HCT116 (cell line): ENCODE measurements around the gene TNFAIP3. TPM values are rescaled to one million over a fixed set of nuclear protein-coding genes. Genes with fewer than 3 reads are reported as not detected.

Source experiments
- ATAC-seq: fragments of 200-7000 bp; cut with Tn5 transposase; 2 replicates; pipeline ENCODE4 v1.9.1; 2020; ENCODE audit warnings: mild to moderate bottlenecking, moderate library complexity
- BruUV-seq: library from RNA; stranded (reverse); fragments of 400-500 nt; replicated peaks from 2 replicates; lab custom pipeline; 2021; lab: Mats Ljungman, UMichigan
- CTCF ChIA-PET: fragments of 300-600 bp; sonication (Branson Sonifier 250); formaldehyde crosslinking; loops from one replicate; lab custom pipeline; 2021; ENCODE audit warnings: antibody characterized with exemption; lab: Charles Lee
- POLR2A ChIA-PET: fragments of 300-600, 350-600 bp; sonication (Branson Sonifier 250); formaldehyde crosslinking; loops from one replicate; lab custom pipeline; 2021; ENCODE audit warnings: antibody characterized with exemption; lab: Charles Lee
- RAD21 ChIA-PET, 2 experiments: fragments of 300-600 bp; sonication (Branson Sonifier 250); formaldehyde crosslinking; loops; one replicate each; lab custom pipeline; 2023; ENCODE audit warnings: low total read pairs in 2 of 2; ENCODE audit not compliant: uncharacterized antibody in 2 of 2, unreplicated experiment in 2 of 2, low non-redundant PET in 1 of 2; lab: Charles Lee
- DNase-seq: peaks from one replicate; pipeline ENCODE4 v3.0.0-alpha.2; 2010; ENCODE audit warnings: low read depth, low spot score
- H2AFZ ChIP-seq: fragments of 200-600 bp; shearing (Covaris generic), sonication (generic); 2 replicates; pipeline ENCODE4 v1.6.1; 2017; ENCODE audit warnings: low read depth, mixed run types, mixed read lengths, antibody characterized with exemption, low read length; ENCODE audit not compliant: poor library complexity, severe bottlenecking
- H3K27ac ChIP-seq: 2 replicates; pipeline ENCODE4 v1.5.1; 2012; ENCODE audit warnings: low read depth, low read length
- H3K27me3 ChIP-seq: fragments of 200-600 bp; sonication (generic); 2 replicates; pipeline ENCODE4 v1.6.1; 2016; ENCODE audit warnings: mixed run types, low read length, mixed read lengths; ENCODE audit not compliant: insufficient read depth
- H3K36me3 ChIP-seq, 2 experiments: fragments of 200-500 bp in 1 of 2; fragments of 200-600 bp in 1 of 2; sonication (Bioruptor generic) in 1 of 2; sonication (generic) in 1 of 2; 2 replicates each; pipeline versions ENCODE4 v1.5.1 to v1.6.1; 2014 to 2016; ENCODE audit warnings: low read length in 2 of 2, inconsistent platforms in 1 of 2, mixed read lengths in 1 of 2, mixed run types in 1 of 2; ENCODE audit not compliant: insufficient read depth in 2 of 2, control insufficient read depth in 1 of 2
- H3K4me1 ChIP-seq, 2 experiments: fragments of 200-600 bp in 1 of 2; sonication (generic) in 1 of 2; 2 replicates each; pipeline versions ENCODE4 v1.5.1 to v1.6.1; 2012 to 2017; ENCODE audit warnings: low read length in 2 of 2, inconsistent platforms in 1 of 2, mild to moderate bottlenecking in 1 of 2, mixed read lengths in 1 of 2, mixed run types in 1 of 2, moderate library complexity in 1 of 2; ENCODE audit not compliant: insufficient read depth in 2 of 2, control insufficient read depth in 1 of 2
- H3K4me2 ChIP-seq: fragments of 200-600 bp; sonication (generic); 2 replicates; pipeline ENCODE4 v1.6.1; 2017; ENCODE audit warnings: mixed run types, low read length, mixed read lengths
- H3K4me3 ChIP-seq, 2 experiments: fragments of 200-600 bp in 1 of 2; sonication (generic) in 1 of 2; replicated peaks in 1 of 2; 2 replicates each; pipeline ENCODE4 v1.5.1; 2011 to 2016; ENCODE audit warnings: low read length in 2 of 2, control low read depth in 1 of 2, low read depth in 1 of 2, mild to moderate bottlenecking in 1 of 2, mixed read lengths in 1 of 2, mixed run types in 1 of 2
- H3K79me2 ChIP-seq: fragments of 200-600 bp; sonication (generic); 2 replicates; pipeline ENCODE4 v1.6.1; 2017; ENCODE audit warnings: mild to moderate bottlenecking, mixed run types, low read length, moderate library complexity, mixed read lengths; ENCODE audit not compliant: insufficient read depth
- H3K9ac ChIP-seq: fragments of 200-600 bp; sonication (generic); 2 replicates; pipeline ENCODE4 v1.6.1; 2016; ENCODE audit warnings: low read length, mixed read lengths
- H3K9me2 ChIP-seq: fragments of 200-600 bp; sonication (generic), shearing (Covaris generic); 2 replicates; pipeline ENCODE4 v1.6.1; 2017; ENCODE audit warnings: mixed run types, mild to moderate bottlenecking, moderate library complexity; ENCODE audit not compliant: insufficient read depth
- H3K9me3 ChIP-seq, 2 experiments: fragments of 200-500 bp in 1 of 2; fragments of 200-600 bp in 1 of 2; sonication (Bioruptor generic) in 1 of 2; sonication (generic) in 1 of 2; 2 replicates each; pipeline ENCODE4 v1.6.1; 2014 to 2017; ENCODE audit warnings: low read length in 2 of 2, mixed read lengths in 2 of 2, inconsistent platforms in 1 of 2, low read depth in 1 of 2, mild to moderate bottlenecking in 1 of 2, mixed run types in 1 of 2, moderate library complexity in 1 of 2; ENCODE audit not compliant: control insufficient read depth in 1 of 2, insufficient read depth in 1 of 2
- H4K20me1 ChIP-seq: fragments of 200-600 bp; sonication (generic), shearing (Covaris generic); 2 replicates; pipeline ENCODE4 v1.6.1; 2017; ENCODE audit warnings: mixed run types, mild to moderate bottlenecking, moderate library complexity; ENCODE audit not compliant: insufficient read depth
- ATF3 ChIP-seq: IDR thresholded peaks from 2 replicates; pipeline ENCODE4 v1.6.1; 2012
- CTCF ChIP-seq, 3 experiments: fragments of 200-600 bp in 1 of 3; sonication (generic) in 1 of 3; IDR thresholded peaks in 2 of 3; conservative IDR thresholded peaks in 1 of 3; 2 replicates each; pipeline ENCODE4 v1.5.1; 2012 to 2017; ENCODE audit warnings: low read depth in 2 of 3, low read length in 2 of 3, antibody characterized with exemption in 1 of 3, borderline replicate concordance in 1 of 3, control low read depth in 1 of 3, mild to moderate bottlenecking in 1 of 3, mixed read lengths in 1 of 3, mixed run types in 1 of 3, moderate library complexity in 1 of 3; ENCODE audit not compliant: insufficient read depth in 1 of 3
- EZH2 ChIP-seq: fragments of 200-600 bp; sonication (generic); IDR thresholded peaks from 2 replicates; pipeline ENCODE4 v1.6.1; 2017; ENCODE audit warnings: antibody characterized with exemption, mixed run types
- JUND ChIP-seq: IDR thresholded peaks from 2 replicates; pipeline ENCODE4 v1.6.1; 2012
- POLR2A ChIP-seq: IDR thresholded peaks from 2 replicates; pipeline ENCODE4 v1.7.0; 2011; ENCODE audit warnings: borderline replicate concordance; ENCODE audit not compliant: insufficient read depth, insufficient read length; ENCODE audit errors: extremely low read depth
- SIN3A ChIP-seq: IDR thresholded peaks from 2 replicates; pipeline ENCODE4 v1.6.1; 2012; ENCODE audit warnings: low read depth
- SRF ChIP-seq: IDR thresholded peaks from 2 replicates; pipeline ENCODE4 v1.6.1; 2012; ENCODE audit warnings: low read depth
- ZFX ChIP-seq: fragments of 450-650 bp; IDR thresholded peaks from 2 replicates; pipeline ENCODE4 v1.6.1; 2017
- intact Hi-C: fragments of 100-400 bp; cut with micrococcal nuclease; formaldehyde crosslinking; loops from 2 replicates; pipeline ENCODE4 v1.10.0; 2022
- total RNA-seq: library from RNA; stranded (reverse); gene quantifications from one replicate; pipeline ENCODE4 v1.2.1, GENCODE V29; 2021; ENCODE audit not compliant: unreplicated experiment

TNFAIP3 gene
- total RNA-seq, 1 experiment from 2014 or later: 4.4 TPM

- TF ChIP-seq SIN3A: no peak
- no peak for TF ChIP-seq CTCF (IDR thresholded peaks at IDR 0.05 in 2 of 3, conservative IDR thresholded peaks at IDR 0.05 in 1 of 3; ENCODE audit: borderline replicate concordance in 1 of 3, insufficient read depth in 1 of 3, low read depth in 2 of 3, low read length in 2 of 3)
- no peak for TF ChIP-seq SRF
- TF ChIP-seq POLR2A: no peak
- no peak for TF ChIP-seq ATF3
- TF ChIP-seq EZH2: no peak
Observed at GRCh38 chr6:137877606-137878005, 10.5 kb downstream of the TNFAIP3 start (continued).

- H3K9me2 ChIP-seq: no peaks in the 10 kb centered on the region
- ChIA-PET RAD21 (no interaction called here), CTCF (no interaction called here), POLR2A (no interaction called here)
- H3K9ac ChIP-seq: no peak overlapping the region
- no peak overlapping the region for H3K27ac ChIP-seq
- DNase-seq (no peak), ATAC-seq (no peak)
- H3K4me3 ChIP-seq: no peak overlapping the region
- no peaks in the 10 kb centered on the region for H3K9me3 ChIP-seq
- intact Hi-C loops: no loop called here
- no peaks in the 10 kb centered on the region; a peak in 1 of 4 replicates for H3K4me1 ChIP-seq
- no peaks in the 10 kb centered on the region for H3K79me2 ChIP-seq
- peaks cover 6 to 7% of the 10 kb centered on the region in 2 experiments; a peak in 3 of 4 replicates for H3K36me3 ChIP-seq
- no TSS peak for BruUV-seq
- H4K20me1 ChIP-seq: no peaks in the 10 kb centered on the region
- H3K4me2 ChIP-seq: no peak overlapping the region
- H2AFZ ChIP-seq: no peak overlapping the region
- H3K27me3 ChIP-seq: no peaks in the 10 kb centered on the region
- TF ChIP-seq JUND (no peak), SRF (no peak), ZFX (no peak)
Observed at GRCh38 chr6:137878029-137878428, 11.0 kb downstream of the TNFAIP3 start.
